Measurements from ENCODE around the gene KRTAP2-4. TPM values are rescaled to one million over a fixed set of nuclear protein-coding genes. Genes with fewer than 3 reads are reported as not detected.
"Not testable (repeated sequence)": the region's sequence is repeated elsewhere in the genome, so short reads cannot be mapped to it uniquely, and the experiment has no call there.

Gene KRTAP2-4
- total RNA-seq, 1 donor from 2014 or later: not detected

DNA sequence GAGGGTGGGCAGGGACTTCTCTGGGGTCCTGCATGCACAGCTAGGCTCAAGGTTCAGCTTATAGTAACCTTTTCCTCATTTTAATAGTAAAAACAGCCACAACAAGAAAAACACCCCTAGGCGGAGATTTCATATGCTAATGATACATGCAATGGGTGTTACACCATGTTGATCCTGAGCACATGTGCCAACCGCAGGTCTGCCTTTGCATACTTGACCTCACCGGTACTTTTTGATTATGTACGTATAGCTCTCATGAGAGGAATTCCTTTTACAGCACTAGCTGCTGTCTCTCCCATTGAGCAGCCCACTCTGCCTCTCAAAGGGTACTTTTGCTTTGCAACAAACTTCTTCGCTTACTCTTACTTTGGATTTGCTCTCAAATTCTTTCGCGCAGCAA is 30.4 kb upstream of the KRTAP2-4 start:
- DNase-seq (ENCODE audit: extremely low spot score in 2 of 2): no peak
- intact Hi-C loops (cut with DNase I): no loop called here
- Histone ChIP-seq H3K36me3 (no peaks in the 10 kb centered on the region), H3K4me1 (no peaks in the 10 kb centered on the region), H3K27me3 (no peaks in the 10 kb centered on the region), H3K27ac (no peak overlapping the region), H3K4me3 (no peak overlapping the region), H3K9me3 (no peaks in the 10 kb centered on the region)
- no peak for TF ChIP-seq POLR2AphosphoS5 (IDR thresholded peaks at IDR 0.05; ENCODE audit: insufficient read depth in 1 of 2, low read depth in 1 of 2)
- TF ChIP-seq POLR2A (IDR thresholded peaks at IDR 0.05): no peak

DNA sequence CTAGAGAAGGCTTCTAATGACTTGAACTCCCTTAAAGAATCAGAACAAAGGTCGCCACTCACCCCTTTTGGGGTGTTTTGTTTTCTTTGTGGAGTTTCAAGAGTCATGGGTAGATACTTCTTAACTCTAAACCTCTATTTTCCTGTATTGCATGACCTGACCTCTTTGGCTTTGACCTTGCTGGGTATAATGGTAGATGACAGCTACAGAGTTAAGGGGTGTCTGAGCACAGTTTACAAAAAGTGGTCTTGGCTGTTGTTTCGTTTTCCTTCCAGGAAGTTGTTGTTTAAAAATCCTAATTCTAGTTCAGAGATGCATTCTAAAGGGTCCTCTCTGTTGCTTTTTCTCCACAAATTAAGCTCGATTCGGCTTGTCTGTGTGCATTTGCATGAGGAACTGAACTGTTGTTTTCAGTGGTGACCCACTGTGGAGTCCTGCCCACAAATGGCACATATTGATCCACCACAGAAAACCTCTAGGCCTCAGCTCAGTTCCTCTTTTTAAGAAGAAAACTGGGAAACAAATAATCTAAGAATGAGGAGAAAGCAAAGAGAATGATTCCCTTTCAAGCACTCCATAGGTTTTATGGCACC is 23.2 kb upstream of the KRTAP2-4 start:
- H3K4me3 ChIP-seq; DNase-seq (ENCODE audit: extremely low spot score in 2 of 2); intact Hi-C loops (cut with DNase I); H3K27me3 ChIP-seq; H3K27ac ChIP-seq; H3K9me3 ChIP-seq; H3K4me1 ChIP-seq; H3K36me3 ChIP-seq: not testable (repeated sequence)

DNA sequence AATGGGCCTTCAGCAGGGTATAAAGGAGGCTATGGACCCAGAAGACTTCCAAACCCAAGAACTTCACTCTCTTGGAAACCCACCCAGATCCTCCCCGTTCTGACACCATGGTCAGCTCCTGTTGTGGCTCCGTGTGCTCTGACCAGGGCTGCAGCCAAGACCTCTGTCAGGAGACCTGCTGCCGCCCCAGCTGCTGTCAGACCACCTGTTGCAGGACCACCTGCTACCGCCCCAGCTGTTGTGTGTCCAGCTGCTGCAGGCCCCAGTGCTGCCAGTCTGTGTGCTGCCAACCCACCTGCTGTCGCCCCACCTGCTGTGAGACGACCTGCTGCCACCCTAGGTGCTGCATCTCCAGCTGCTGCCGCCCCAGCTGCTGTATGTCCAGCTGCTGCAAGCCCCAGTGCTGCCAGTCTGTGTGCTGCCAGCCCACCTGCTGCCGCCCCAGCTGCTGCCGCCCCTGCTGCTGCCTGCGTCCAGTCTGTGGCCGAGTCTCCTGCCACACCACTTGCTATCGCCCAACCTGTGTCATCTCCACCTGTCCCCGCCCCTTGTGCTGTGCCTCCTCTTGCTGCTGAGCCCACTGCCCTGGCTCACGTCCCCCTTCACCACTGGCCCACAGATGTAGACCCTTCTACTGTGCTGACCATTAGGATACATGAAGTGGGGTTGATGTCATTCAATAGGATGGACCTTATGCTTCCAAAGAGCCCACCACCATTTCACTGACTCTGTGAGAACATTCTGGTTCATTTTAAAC is 18.6 kb upstream of the KRTAP2-4 start, which contains the start of gene KRTAP4-7:
TSS of gene KRTAP4-7 (plus strand) at position 51 of the 757 bp plus-strand sequence. CDS start at position 108, 57 bp downstream.
- DNase-seq (ENCODE audit: extremely low spot score in 2 of 2); intact Hi-C loops (cut with DNase I): not testable (repeated sequence)

DNA sequence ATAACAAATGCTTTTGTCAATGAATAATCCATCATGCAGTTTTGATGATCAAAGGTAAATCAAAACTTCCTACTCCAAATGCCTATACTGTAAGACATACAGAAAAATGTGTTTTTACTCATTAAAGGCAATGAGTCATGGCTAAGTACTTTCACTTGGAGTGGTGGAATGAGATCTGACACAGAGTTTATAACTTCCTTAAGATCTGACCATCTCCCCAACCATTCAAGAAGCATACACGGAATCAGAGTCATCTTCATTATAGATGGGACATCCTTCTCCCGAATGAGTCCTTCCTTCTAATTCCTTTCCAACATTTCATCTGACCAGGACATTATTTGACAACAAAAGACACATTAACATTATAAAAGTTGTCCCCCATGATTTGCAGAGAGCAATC is 17.7 kb upstream of the KRTAP2-4 start:
- intact Hi-C loops (cut with DNase I); H3K27me3 ChIP-seq; H3K9me3 ChIP-seq; H3K36me3 ChIP-seq; DNase-seq (ENCODE audit: extremely low spot score in 2 of 2); H3K27ac ChIP-seq; H3K4me3 ChIP-seq; H3K4me1 ChIP-seq: not testable (repeated sequence)

More for the DNA sequence above, 18.6 kb upstream of the KRTAP2-4 start, which contains the start of gene KRTAP4-7:
- H3K36me3 ChIP-seq, H3K4me1 ChIP-seq, H3K27ac ChIP-seq, H3K4me3 ChIP-seq, H3K27me3 ChIP-seq, H3K9me3 ChIP-seq: not testable (repeated sequence)

DNA sequence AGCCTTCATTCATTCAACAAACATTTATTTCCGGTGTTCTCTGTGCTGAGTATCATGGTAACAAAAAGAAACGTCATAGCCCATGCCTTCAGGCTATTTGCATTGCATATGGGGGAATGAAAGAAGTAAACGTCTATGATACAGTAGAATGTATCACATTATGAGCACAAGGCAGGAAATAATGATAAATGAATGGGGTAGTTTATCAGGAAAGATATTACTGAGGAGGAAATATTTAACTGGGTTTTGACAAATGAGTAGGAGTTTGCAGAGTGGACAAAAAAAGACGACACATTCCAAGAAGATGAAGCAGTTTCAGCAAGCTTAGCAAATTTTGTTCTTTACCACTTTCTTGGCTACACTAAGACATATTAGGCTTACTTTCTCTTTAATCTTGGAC is 16.9 kb upstream of the KRTAP2-4 start:
- no peak overlapping the region for H3K4me3 ChIP-seq
- no peak overlapping the region for H3K27ac ChIP-seq
- no peak for TF ChIP-seq POLR2AphosphoS5 (IDR thresholded peaks at IDR 0.05; ENCODE audit: insufficient read depth in 1 of 2, low read depth in 1 of 2)
- no peak for TF ChIP-seq POLR2A (IDR thresholded peaks at IDR 0.05)
- TF ChIP-seq, protein P1, sequence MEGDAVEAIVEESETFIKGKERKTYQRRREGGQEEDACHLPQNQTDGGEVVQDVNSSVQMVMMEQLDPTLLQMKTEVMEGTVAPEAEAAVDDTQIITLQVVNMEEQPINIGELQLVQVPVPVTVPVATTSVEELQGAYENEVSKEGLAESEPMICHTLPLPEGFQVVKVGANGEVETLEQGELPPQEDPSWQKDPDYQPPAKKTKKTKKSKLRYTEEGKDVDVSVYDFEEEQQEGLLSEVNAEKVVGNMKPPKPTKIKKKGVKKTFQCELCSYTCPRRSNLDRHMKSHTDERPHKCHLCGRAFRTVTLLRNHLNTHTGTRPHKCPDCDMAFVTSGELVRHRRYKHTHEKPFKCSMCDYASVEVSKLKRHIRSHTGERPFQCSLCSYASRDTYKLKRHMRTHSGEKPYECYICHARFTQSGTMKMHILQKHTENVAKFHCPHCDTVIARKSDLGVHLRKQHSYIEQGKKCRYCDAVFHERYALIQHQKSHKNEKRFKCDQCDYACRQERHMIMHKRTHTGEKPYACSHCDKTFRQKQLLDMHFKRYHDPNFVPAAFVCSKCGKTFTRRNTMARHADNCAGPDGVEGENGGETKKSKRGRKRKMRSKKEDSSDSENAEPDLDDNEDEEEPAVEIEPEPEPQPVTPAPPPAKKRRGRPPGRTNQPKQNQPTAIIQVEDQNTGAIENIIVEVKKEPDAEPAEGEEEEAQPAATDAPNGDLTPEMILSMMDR (IDR thresholded peaks at IDR 0.05): no peak
- no peaks in the 10 kb centered on the region for H3K36me3 ChIP-seq
- H3K9me3 ChIP-seq: no peaks in the 10 kb centered on the region
- no peaks in the 10 kb centered on the region for H3K27me3 ChIP-seq
- H3K4me1 ChIP-seq: no peaks in the 10 kb centered on the region
- no peak for DNase-seq (ENCODE audit: extremely low spot score in 2 of 2)
- intact Hi-C loops (cut with DNase I): no loop called here

DNA sequence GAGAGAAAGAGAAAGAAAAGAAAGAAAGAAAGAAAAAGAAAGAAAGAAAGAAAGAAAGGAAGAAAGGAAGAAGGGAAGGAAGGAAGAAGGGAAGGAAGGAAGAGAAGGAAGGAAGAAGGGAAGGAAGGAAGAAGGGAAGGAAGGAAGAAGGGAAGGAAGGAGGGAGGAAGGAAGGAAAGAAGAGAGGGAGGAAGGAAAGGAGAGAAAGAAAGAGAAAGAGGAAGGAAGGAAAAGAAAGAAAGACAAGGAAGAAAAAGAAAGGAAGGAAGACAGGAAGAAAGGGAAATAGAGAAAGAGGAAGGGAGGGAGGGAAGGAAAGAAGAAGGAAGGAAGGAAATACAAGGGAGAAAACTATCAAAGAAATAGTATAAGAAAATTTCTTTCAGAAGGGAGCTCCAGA is 11.1 kb upstream of the KRTAP2-4 start:
- Histone ChIP-seq H3K27ac (no peak overlapping the region), H3K27me3 (no peaks in the 10 kb centered on the region), H3K4me1 (no peaks in the 10 kb centered on the region), H3K9me3 (no peaks in the 10 kb centered on the region), H3K4me3 (no peak overlapping the region), H3K36me3 (no peaks in the 10 kb centered on the region)
- intact Hi-C loops (cut with DNase I): no loop called here
- DNase-seq (ENCODE audit: extremely low spot score in 2 of 2): no peak
- TF ChIP-seq, protein P1 (IDR thresholded peaks at IDR 0.05): no peak
- TF ChIP-seq POLR2AphosphoS5 (IDR thresholded peaks at IDR 0.05; ENCODE audit: insufficient read depth in 1 of 2, low read depth in 1 of 2) (no peak), POLR2A (IDR thresholded peaks at IDR 0.05) (no peak)

DNA sequence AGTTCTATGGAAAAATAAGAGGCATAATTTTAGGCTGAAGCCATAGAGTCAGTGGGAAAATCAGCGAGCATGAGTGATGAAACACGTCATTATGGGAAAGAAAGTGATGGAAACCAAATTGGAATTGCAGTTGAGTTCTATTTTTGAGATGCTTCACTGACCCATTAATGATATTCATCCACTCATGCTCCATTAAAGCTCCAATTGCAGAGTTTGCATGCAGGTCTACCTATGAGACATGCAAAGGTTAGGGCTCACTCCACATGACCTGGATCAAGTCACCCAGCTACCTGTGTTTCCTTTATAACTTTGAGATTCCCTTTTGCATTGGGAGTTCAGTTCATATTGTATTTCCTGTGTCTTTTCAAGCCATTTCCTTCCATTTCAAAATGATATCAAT is 8.0 kb upstream of the KRTAP2-4 start:
- TF ChIP-seq POLR2A (IDR thresholded peaks at IDR 0.05) (no peak), POLR2AphosphoS5 (IDR thresholded peaks at IDR 0.05; ENCODE audit: insufficient read depth in 1 of 2, low read depth in 1 of 2) (no peak)
- TF ChIP-seq, protein P1 (IDR thresholded peaks at IDR 0.05): no peak
- intact Hi-C loops (cut with DNase I): no loop called here
- no peak for DNase-seq (ENCODE audit: extremely low spot score in 2 of 2)

More for the DNA sequence above, 8.0 kb upstream of the KRTAP2-4 start:
- Histone ChIP-seq H3K4me3 (no peak overlapping the region), H3K9me3 (no peaks in the 10 kb centered on the region), H3K36me3 (no peaks in the 10 kb centered on the region), H3K27me3 (no peaks in the 10 kb centered on the region), H3K4me1 (no peaks in the 10 kb centered on the region), H3K27ac (no peak overlapping the region)

All from vagina (tissue), 2 donors.